Measurements from ENCODE around the gene PHF20. TPM values are rescaled to one million over a fixed set of nuclear protein-coding genes. Genes with fewer than 3 reads are reported as not detected.

Gene PHF20
- total and polyA plus RNA-seq, 2 of the 8 experiments (the other 6 are each of a cell fraction or from before 2014, with no cell fraction given), result 25.6 to 70.1 TPM

GRCh38 chr20:35947907-35948306, 176.1 kb downstream of the PHF20 start (continued):
- TF ChIP-seq TAF7 (optimal IDR thresholded peaks at IDR 0.05; ENCODE audit: borderline replicate concordance, low read depth, low read length) (no peak), MAX (IDR thresholded peaks at IDR 0.05) (no peak), TEAD4 (IDR thresholded peaks at IDR 0.05; ENCODE audit: low read depth, low read length) (no peak), CTCF (IDR thresholded peaks at IDR 0.05; ENCODE audit: control extremely low read depth in 1 of 3, insufficient read depth in 1 of 3, low read depth in 1 of 3, low read length in 3 of 3) (no peak), EZH2 (IDR thresholded peaks at IDR 0.05; ENCODE audit: low read depth, low read length, severe bottlenecking) (no peak)
